Activated naive CD4-positive, alpha-beta T cell treated with anti-CD3 and anti-CD28 coated beads, Interleukin-2, amount 50 U/mL, for 24 hours (primary cell): ENCODE measurements around the gene SUPT7L.
"Not testable (repeated sequence)": the region's sequence is repeated elsewhere in the genome, so short reads cannot be mapped to it uniquely, and the experiment has no call there.

Experiments
- H3K27ac Mint-ChIP-seq: one replicate; pipeline ENCODE4 v1.8.0; 2021; ENCODE audit warnings: mild to moderate bottlenecking, mixed read lengths
- H3K27me3 Mint-ChIP-seq: one replicate; pipeline ENCODE4 v1.8.0; 2021; ENCODE audit warnings: mixed read lengths
- H3K36me3 Mint-ChIP-seq: one replicate; pipeline ENCODE4 v1.8.0; 2021; ENCODE audit warnings: mixed read lengths
- H3K4me1 Mint-ChIP-seq: one replicate; pipeline ENCODE4 v1.8.0; 2021; ENCODE audit warnings: mixed read lengths
- H3K4me3 Mint-ChIP-seq: one replicate; pipeline ENCODE4 v1.8.0; 2021; ENCODE audit warnings: mild to moderate bottlenecking, mixed read lengths
- H3K9me3 Mint-ChIP-seq: one replicate; pipeline ENCODE4 v1.8.0; 2021; ENCODE audit warnings: mixed read lengths

The SUPT7L gene

GRCh38 chr2:27702302-27702701 is 38.9 kb upstream of the SUPT7L start:
- no peaks in the 10 kb centered on the region for H3K9me3 Mint-ChIP-seq
- peaks cover 10% of the 10 kb centered on the region for H3K4me1 Mint-ChIP-seq
- no peaks in the 10 kb centered on the region for H3K27me3 Mint-ChIP-seq
- H3K4me3 Mint-ChIP-seq = no peak overlapping the region
- peaks cover 4% of the 10 kb centered on the region for H3K36me3 Mint-ChIP-seq
- H3K27ac Mint-ChIP-seq = peak overlapping the region; percentile 6

- Mint-ChIP-seq H3K9me3 (no peaks in the 10 kb centered on the region), H3K27me3 (no peaks in the 10 kb centered on the region), H3K4me1 (peaks cover 10% of the 10 kb centered on the region), H3K4me3 (no peak overlapping the region), H3K27ac (no peak overlapping the region), H3K36me3 (peaks cover 4% of the 10 kb centered on the region)
Measured at GRCh38 chr2:27701676-27702075, 38.3 kb upstream of the SUPT7L start.

GRCh38 chr2:27697660-27698059 is 34.2 kb upstream of the SUPT7L start:
- Mint-ChIP-seq H3K4me3 (no peak overlapping the region), H3K9me3 (no peaks in the 10 kb centered on the region), H3K27me3 (no peaks in the 10 kb centered on the region), H3K36me3 (peaks cover 8% of the 10 kb centered on the region), H3K4me1 (no peaks in the 10 kb centered on the region), H3K27ac (no peak overlapping the region)

GRCh38 chr2:27690052-27690451 is 26.6 kb upstream of the SUPT7L start:
- Mint-ChIP-seq H3K9me3 (no peaks in the 10 kb centered on the region), H3K27ac (no peak overlapping the region), H3K4me1 (peaks cover 10% of the 10 kb centered on the region), H3K27me3 (no peaks in the 10 kb centered on the region), H3K36me3 (peaks cover 8% of the 10 kb centered on the region), H3K4me3 (no peak overlapping the region)

- H3K4me1 Mint-ChIP-seq = peaks cover 17% of the 10 kb centered on the region
- H3K36me3 Mint-ChIP-seq = peaks cover 10% of the 10 kb centered on the region
- no peaks in the 10 kb centered on the region for H3K27me3 Mint-ChIP-seq
- no peak overlapping the region for H3K27ac Mint-ChIP-seq
- no peaks in the 10 kb centered on the region for H3K9me3 Mint-ChIP-seq
- no peak overlapping the region for H3K4me3 Mint-ChIP-seq
Measured at GRCh38 chr2:27689424-27689823, 26.0 kb upstream of the SUPT7L start.

GRCh38 chr2:27687232-27687631 is 23.8 kb upstream of the SUPT7L start:
- Mint-ChIP-seq H3K9me3 (no peaks in the 10 kb centered on the region), H3K4me3 (no peak overlapping the region), H3K27me3 (no peaks in the 10 kb centered on the region), H3K27ac (no peak overlapping the region), H3K4me1 (peaks cover 30% of the 10 kb centered on the region), H3K36me3 (peaks cover 11% of the 10 kb centered on the region)

GRCh38 chr2:27685577-27685976 is 22.2 kb upstream of the SUPT7L start:
- Mint-ChIP-seq H3K4me3 (no peak overlapping the region), H3K27me3 (no peaks in the 10 kb centered on the region), H3K9me3 (no peaks in the 10 kb centered on the region), H3K36me3 (peaks cover 12% of the 10 kb centered on the region), H3K4me1 (peaks cover 36% of the 10 kb centered on the region), H3K27ac (no peak overlapping the region)

- not testable (repeated sequence) for H3K27me3 Mint-ChIP-seq, H3K9me3 Mint-ChIP-seq, H3K27ac Mint-ChIP-seq, H3K4me3 Mint-ChIP-seq
- H3K36me3 Mint-ChIP-seq = peaks cover 12% of the 10 kb centered on the region
- peaks cover 36% of the 10 kb centered on the region for H3K4me1 Mint-ChIP-seq
Measured at GRCh38 chr2:27685006-27685405, 21.6 kb upstream of the SUPT7L start.

GRCh38 chr2:27683390-27684071 is 20.1 kb upstream of the SUPT7L start:
- Mint-ChIP-seq H3K27ac (peak overlapping the region; percentile 87), H3K4me1 (peaks cover 36% of the 10 kb centered on the region), H3K4me3 (no peak overlapping the region), H3K9me3 (no peaks in the 10 kb centered on the region), H3K27me3 (no peaks in the 10 kb centered on the region), H3K36me3 (peaks cover 12% of the 10 kb centered on the region)

GRCh38 chr2:27682334-27682771 is 18.9 kb upstream of the SUPT7L start:
- peaks cover 36% of the 10 kb centered on the region for H3K4me1 Mint-ChIP-seq
- peak overlapping the region; percentile 33 for H3K4me3 Mint-ChIP-seq
- not testable (repeated sequence) for H3K27me3 Mint-ChIP-seq, H3K9me3 Mint-ChIP-seq
- H3K27ac Mint-ChIP-seq = peak overlapping the region; percentile 81
- peaks cover 12% of the 10 kb centered on the region for H3K36me3 Mint-ChIP-seq

GRCh38 chr2:27681841-27682240 is 18.4 kb upstream of the SUPT7L start:
- Mint-ChIP-seq H3K4me1 (peaks cover 36% of the 10 kb centered on the region), H3K4me3 (peak overlapping the region; percentile 33), H3K9me3 (no peaks in the 10 kb centered on the region), H3K27me3 (no peaks in the 10 kb centered on the region), H3K27ac (peak overlapping the region; percentile 81), H3K36me3 (peaks cover 12% of the 10 kb centered on the region)

GRCh38 chr2:27680571-27680970 is 17.2 kb upstream of the SUPT7L start:
- Mint-ChIP-seq H3K9me3 (no peaks in the 10 kb centered on the region), H3K27me3 (no peaks in the 10 kb centered on the region), H3K27ac (no peak overlapping the region), H3K4me3 (no peak overlapping the region), H3K4me1 (peaks cover 36% of the 10 kb centered on the region), H3K36me3 (peaks cover 13% of the 10 kb centered on the region)

GRCh38 chr2:27672723-27673486 is 9.5 kb upstream of the SUPT7L start:
- Mint-ChIP-seq H3K27ac (no peak overlapping the region), H3K9me3 (no peaks in the 10 kb centered on the region), H3K4me3 (no peak overlapping the region), H3K36me3 (peaks cover 21% of the 10 kb centered on the region), H3K27me3 (no peaks in the 10 kb centered on the region), H3K4me1 (peaks cover 23% of the 10 kb centered on the region)

- no peak overlapping the region for H3K27ac Mint-ChIP-seq
Measured at GRCh38 chr2:27671235-27671634, 7.8 kb upstream of the SUPT7L start.

GRCh38 chr2:27667446-27667845 is 4.0 kb upstream of the SUPT7L start:
- H3K36me3 Mint-ChIP-seq = peaks cover 18% of the 10 kb centered on the region
- H3K27me3 Mint-ChIP-seq = no peaks in the 10 kb centered on the region
- peak overlapping the region; percentile 77 for H3K27ac Mint-ChIP-seq
- H3K9me3 Mint-ChIP-seq = no peaks in the 10 kb centered on the region
- peaks cover 53% of the 10 kb centered on the region for H3K4me1 Mint-ChIP-seq
- no peak overlapping the region for H3K4me3 Mint-ChIP-seq

More at GRCh38 chr2:27671235-27671634, 7.8 kb upstream of the SUPT7L start:
- Mint-ChIP-seq H3K27me3 (no peaks in the 10 kb centered on the region), H3K9me3 (no peaks in the 10 kb centered on the region), H3K4me1 (peaks cover 32% of the 10 kb centered on the region), H3K4me3 (no peak overlapping the region), H3K36me3 (peaks cover 25% of the 10 kb centered on the region)

GRCh38 chr2:27664622-27665363 is 1.4 kb upstream of the SUPT7L start:
- Mint-ChIP-seq H3K27ac (no peak overlapping the region), H3K4me1 (peaks cover 58% of the 10 kb centered on the region), H3K4me3 (peak overlapping the region; percentile 98), H3K36me3 (peaks cover 13% of the 10 kb centered on the region), H3K27me3 (no peaks in the 10 kb centered on the region), H3K9me3 (no peaks in the 10 kb centered on the region)
